Renal cortical epithelial cell (primary cell): ENCODE data around the gene KCNF1. TPM values are rescaled to one million over a fixed set of nuclear protein-coding genes. Genes with fewer than 3 reads are reported as not detected.

Experiments
- DNase-seq: peaks from one replicate; pipeline ENCODE4 v3.0.0-alpha.2; 2011; ENCODE audit warnings: low read depth
- total RNA-seq: library from RNA; depleted of rRNA; stranded (reverse); fragments of >200 nt; gene quantifications from 2 replicates; pipeline ENCODE4 v1.2.3, GENCODE V29; 2014

The KCNF1 gene
- total RNA-seq, 1 donor from 2014 or later: not detected

GRCh38 chr2:10879624-10880585 is 31.8 kb upstream of the KCNF1 start:
- DNase-seq: no peak

- DNase-seq: no peak
Observed at GRCh38 chr2:10880586-10881321, 31.0 kb upstream of the KCNF1 start.

GRCh38 chr2:10882568-10882967 is 29.2 kb upstream of the KCNF1 start:
- DNase-seq: no peak

GRCh38 chr2:10883066-10883465 is 28.7 kb upstream of the KCNF1 start:
- no peak for DNase-seq

GRCh38 chr2:10883801-10884478 is 27.8 kb upstream of the KCNF1 start:
- DNase-seq: peak; percentile 58

- DNase-seq: no peak
Observed at GRCh38 chr2:10884574-10884975, 27.2 kb upstream of the KCNF1 start.

GRCh38 chr2:10885094-10885860 is 26.5 kb upstream of the KCNF1 start:
- DNase-seq: no peak

GRCh38 chr2:10887476-10887875 is 24.3 kb upstream of the KCNF1 start:
- no peak for DNase-seq

- no peak for DNase-seq
Observed at GRCh38 chr2:10889651-10890215, 22.0 kb upstream of the KCNF1 start.

GRCh38 chr2:10890706-10891270 is 20.9 kb upstream of the KCNF1 start:
- no peak for DNase-seq

- no peak for DNase-seq
Observed at GRCh38 chr2:10891390-10891789, 20.3 kb upstream of the KCNF1 start.

- no peak for DNase-seq
Observed at GRCh38 chr2:10891848-10892247, 19.9 kb upstream of the KCNF1 start.

- no peak for DNase-seq
Observed at GRCh38 chr2:10892316-10892715, 19.4 kb upstream of the KCNF1 start.

- no peak for DNase-seq
Observed at GRCh38 chr2:10892796-10893350, 18.9 kb upstream of the KCNF1 start.

GRCh38 chr2:10894264-10894935 is 17.3 kb upstream of the KCNF1 start:
- no peak for DNase-seq

- no peak for DNase-seq
Observed at GRCh38 chr2:10895231-10895630, 16.5 kb upstream of the KCNF1 start.

GRCh38 chr2:10897956-10898355 is 13.8 kb upstream of the KCNF1 start:
- no peak for DNase-seq

- peak; percentile 14 for DNase-seq
Observed at GRCh38 chr2:10900216-10901109, 11.3 kb upstream of the KCNF1 start.
